ENCODE measurements around the gene PRELID1.

PRELID1 gene

DNA sequence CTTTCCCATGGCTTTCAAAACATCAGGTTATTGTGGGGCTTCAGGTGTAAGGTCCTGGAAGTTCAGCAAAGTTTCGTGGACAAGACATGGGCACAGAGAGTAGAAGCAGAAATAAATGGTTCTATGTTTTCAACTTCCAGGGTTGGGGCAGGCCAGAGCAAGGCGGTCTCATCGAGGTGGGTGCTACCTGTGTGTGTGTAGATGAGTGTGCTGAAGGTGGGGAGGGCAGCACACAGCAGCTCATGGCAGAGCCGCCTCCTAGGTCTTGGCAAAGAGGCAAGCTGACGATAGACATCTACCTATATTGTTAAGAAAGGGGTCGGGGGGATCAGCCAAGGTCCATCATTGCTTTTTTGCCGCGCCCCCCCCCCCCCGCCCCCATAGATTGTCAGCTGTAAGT, 3.9 kb upstream of the PRELID1 start:
- TF ChIP-seq, protein P1, sequence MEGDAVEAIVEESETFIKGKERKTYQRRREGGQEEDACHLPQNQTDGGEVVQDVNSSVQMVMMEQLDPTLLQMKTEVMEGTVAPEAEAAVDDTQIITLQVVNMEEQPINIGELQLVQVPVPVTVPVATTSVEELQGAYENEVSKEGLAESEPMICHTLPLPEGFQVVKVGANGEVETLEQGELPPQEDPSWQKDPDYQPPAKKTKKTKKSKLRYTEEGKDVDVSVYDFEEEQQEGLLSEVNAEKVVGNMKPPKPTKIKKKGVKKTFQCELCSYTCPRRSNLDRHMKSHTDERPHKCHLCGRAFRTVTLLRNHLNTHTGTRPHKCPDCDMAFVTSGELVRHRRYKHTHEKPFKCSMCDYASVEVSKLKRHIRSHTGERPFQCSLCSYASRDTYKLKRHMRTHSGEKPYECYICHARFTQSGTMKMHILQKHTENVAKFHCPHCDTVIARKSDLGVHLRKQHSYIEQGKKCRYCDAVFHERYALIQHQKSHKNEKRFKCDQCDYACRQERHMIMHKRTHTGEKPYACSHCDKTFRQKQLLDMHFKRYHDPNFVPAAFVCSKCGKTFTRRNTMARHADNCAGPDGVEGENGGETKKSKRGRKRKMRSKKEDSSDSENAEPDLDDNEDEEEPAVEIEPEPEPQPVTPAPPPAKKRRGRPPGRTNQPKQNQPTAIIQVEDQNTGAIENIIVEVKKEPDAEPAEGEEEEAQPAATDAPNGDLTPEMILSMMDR (conservative IDR thresholded peaks at IDR 0.05; ENCODE audit: low read length) = no peak
- no peak overlapping the region for H3K4me3 ChIP-seq (ENCODE audit: low read length)
- DNase-seq (ENCODE audit: low read depth) = no peak

DNA sequence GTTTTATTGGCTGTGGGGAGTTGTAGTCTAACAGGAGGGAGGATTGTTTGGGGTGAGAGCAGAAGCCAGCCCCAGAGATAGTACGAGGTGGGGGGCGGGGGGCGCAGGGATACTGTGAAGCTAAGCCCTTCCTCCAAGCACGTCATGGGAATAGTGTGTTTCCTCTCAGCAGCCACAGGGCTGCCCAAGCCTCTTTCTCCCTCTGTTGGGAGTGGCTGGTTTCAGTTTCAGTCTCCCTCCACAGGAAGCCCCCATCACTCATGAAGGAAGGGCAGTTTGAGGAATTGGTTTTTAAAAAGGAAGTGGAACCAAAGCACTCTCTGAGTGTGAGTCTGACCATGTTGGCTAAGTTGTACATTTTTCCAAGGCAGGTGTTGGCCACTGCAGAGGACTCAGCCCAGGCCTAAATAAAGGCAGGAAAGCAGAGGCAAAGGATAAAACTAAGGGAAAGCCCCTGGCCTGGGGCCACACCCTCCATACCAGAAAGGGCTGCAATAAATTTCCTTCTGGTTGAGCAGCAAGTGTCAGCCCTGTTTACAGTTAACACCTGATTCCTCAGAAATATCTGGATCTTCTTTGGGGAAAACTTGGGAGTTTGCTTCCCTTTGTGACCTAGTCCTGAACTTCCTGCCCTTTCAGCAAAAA, 3.2 kb upstream of the PRELID1 start:
- peak; percentile 58 for DNase-seq (ENCODE audit: low read depth)
- no peak overlapping the region; the same call in 1 of the 2 replicates for H3K4me3 ChIP-seq (ENCODE audit: low read length)

DNA sequence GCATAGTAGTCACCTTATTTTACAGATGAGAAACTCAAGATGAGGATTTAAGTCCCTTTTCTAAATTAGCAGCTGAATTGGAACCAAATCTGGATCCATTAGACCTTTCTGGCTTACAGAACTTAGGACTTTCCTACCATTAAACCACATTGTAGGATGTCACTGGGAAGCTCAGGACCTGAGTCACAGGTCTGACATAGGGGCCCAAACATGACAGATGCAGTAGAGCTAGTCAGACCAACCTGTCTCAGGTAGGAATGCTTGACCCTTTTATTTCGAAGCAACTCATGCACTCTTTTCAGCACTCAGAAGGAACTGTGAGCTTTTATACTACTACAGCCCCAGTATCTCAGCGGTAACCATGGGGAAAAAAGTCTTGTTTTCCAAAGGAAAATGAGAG, 2.6 kb upstream of the PRELID1 start:
- no peak for DNase-seq (ENCODE audit: low read depth)
- no peak overlapping the region for H3K4me3 ChIP-seq (ENCODE audit: low read length)
- TF ChIP-seq, protein P1 (conservative IDR thresholded peaks at IDR 0.05; ENCODE audit: low read length) = no peak

More for the DNA sequence above, 3.2 kb upstream of the PRELID1 start:
- TF ChIP-seq, protein P1 (conservative IDR thresholded peaks at IDR 0.05; ENCODE audit: low read length) = peak; percentile 25; the same call in 1 of the 2 replicates

DNA sequence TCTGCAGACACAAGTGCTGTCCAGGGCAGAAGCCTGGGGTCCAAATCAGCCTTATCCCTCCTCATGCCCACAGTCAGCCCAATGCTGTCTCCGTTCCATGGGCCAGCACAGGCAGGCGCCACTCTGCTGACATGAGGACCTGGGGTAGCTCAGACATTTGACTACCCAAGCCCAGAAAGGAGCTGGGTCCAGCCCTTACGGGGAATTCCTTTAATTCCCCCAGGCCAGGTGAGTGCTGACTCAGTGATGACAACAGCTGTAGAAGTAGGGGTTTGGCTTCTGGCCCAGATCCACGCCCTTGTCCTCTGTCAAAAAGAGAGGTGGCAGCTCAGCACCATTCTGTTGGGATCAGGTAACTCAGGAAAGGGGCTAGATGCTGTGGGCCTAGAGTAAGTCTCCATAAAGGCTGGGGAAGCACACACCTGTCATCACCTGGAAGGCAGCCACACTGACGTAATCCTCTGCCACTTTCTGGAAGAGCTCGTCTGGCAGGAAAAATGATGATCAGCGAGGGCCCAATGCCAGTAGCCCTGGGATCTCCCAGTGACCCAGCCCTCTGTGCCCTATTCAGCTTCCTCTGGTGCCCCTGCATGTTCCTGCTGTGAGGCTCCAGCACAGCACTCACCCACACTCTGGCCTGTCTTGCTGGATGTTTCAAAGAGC, 2.0 kb upstream of the PRELID1 start:
- no peak for DNase-seq (ENCODE audit: low read depth)
- peak overlapping the region; percentile 15; the same call in 1 of the 2 replicates for H3K4me3 ChIP-seq (ENCODE audit: low read length)
- TF ChIP-seq, protein P1 (conservative IDR thresholded peaks at IDR 0.05; ENCODE audit: low read length) = no peak

DNA sequence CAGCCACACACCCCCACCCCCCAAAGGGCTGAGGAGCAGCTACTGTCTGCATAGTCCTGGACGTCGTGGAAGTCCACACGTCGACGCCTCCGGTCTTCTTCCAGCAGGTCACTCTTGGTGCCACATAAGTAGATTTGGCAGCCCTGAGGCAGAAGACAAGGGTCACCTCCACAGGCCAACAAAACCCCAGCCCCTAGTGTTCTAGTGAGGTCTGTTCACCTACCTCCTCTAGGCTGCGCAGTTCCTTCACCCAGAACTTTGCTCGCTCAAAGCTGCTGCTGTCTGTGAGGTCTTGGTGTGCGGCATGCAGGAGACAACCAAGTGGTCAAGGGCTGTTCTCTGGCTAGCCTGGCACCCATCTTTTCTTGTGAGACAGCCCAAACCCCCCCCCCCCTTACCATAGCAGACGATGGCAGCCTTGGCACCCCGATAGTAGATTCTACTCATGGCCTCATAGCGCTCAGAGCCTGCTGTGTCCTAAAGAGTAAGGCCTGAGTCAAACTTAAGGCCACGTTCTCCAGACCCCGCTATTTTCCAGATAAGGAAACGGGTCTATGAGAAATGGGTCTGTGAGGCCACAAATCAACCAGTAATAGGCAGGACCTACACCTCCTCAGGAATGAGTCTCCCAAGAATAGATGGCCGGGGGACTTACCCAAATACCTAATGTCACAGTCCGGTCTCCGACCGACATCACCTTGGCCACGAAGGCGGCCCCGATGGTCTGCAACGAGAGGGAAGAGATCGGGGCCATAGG, 1.1 kb upstream of the PRELID1 start:
- TF ChIP-seq, protein P1 (conservative IDR thresholded peaks at IDR 0.05; ENCODE audit: low read length) = peak; percentile 32; the same call in 1 of the 2 replicates
- DNase-seq (ENCODE audit: low read depth) = peak; percentile 18
- H3K4me3 ChIP-seq (ENCODE audit: low read length) = peak overlapping the region; percentile 92

DNA sequence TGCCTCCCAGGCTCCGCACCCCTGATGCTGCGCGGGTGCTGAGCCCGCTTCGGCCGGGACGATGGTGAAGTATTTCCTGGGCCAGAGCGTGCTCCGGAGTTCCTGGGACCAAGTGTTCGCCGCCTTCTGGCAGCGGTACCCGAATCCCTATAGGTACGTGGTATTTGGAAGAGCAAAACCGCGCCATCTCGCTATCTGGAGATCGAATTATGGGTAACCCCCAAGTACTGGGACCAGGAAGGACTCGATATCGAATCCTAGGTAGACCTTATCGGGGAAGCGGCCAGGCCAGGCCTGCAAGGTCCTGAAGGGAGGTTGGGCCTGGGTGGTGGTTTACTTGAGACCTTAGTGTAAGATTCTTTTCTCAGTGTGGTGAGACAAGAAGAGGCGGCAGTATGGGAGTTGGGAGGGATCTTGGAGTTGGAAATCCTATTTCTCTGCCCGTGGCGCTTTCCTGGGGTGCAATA, 359 bp downstream of the PRELID1 start:
- TF ChIP-seq, protein P1 (conservative IDR thresholded peaks at IDR 0.05; ENCODE audit: low read length) = no peak
- peak overlapping the region; percentile 93 for H3K4me3 ChIP-seq (ENCODE audit: low read length)
- no peak for DNase-seq (ENCODE audit: low read depth)
